GM18505 (cell line): ENCODE data around the gene CACNA1C.

ENCODE experiments used
- ATAC-seq: cut with Tn5 transposase; IDR thresholded peaks from one replicate; pipeline ENCODE4 v1.9.1; 2021; ENCODE audit not compliant: unreplicated experiment
- POLR2A ChIP-seq: IDR thresholded peaks from 4 replicates; pipeline ENCODE4 v1.6.1; 2011; ENCODE audit warnings: borderline replicate concordance; ENCODE audit not compliant: insufficient read depth, insufficient read length; ENCODE audit errors: extremely low read depth

CACNA1C gene

GRCh38 chr12:2276288-2277033 is 223.7 kb downstream of the CACNA1C start:
- no peak for TF ChIP-seq POLR2A
- no peak for ATAC-seq

DNA sequence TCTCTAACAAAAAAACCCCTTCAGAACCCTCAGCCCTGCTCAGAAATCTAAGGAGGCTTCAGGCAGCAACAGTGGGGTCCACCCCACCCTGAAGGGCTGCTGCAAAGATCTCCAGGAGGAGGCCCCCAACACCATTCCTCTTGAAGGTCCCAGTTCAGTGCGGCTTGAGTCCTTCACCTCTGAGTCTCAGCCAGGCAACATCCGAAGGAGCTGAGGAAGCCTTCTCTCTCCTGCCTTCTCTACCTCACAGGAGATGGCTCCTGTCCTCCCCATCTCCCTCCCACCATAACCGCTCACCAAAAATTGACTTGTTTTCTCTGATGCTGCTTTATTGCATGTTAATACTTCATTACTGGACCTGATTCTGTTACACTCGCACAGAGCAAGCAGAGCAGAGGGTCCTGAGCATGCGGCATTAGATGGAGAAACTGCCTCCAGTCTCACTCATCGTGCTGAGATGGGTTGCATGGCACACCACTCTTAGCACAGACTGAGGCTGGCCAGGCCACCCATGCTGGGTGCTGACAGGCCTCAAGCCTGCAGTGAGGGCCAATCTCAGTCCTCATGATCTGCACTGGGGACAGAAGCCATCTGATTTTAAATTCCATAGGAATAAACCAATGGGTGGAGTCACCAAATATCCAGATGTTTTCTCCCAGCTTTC is 224.8 kb downstream of the CACNA1C start:
- ATAC-seq = no peak
- no peak for TF ChIP-seq POLR2A

GRCh38 chr12:2281446-2281845 is 228.7 kb downstream of the CACNA1C start:
- no peak for ATAC-seq
- TF ChIP-seq POLR2A = no peak

DNA sequence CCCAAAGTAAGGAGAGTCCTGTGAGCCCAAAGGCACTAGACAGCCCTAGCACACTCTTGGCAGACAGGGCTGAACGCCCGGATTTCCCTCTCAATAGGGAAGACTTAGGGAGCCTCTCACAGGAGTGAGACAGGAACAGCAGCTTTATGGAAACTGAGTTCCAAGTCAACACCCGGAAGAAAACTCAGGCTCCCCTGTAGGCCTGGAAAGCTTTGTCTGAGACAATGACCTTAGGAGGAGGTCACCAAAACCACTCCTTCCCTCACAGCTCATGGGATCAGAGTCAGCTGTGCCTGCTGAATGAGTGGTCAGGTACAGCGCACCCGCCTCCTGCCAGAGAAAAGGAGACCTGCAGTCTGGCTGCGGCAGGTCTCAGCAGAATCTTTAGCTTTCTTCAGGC is 229.5 kb downstream of the CACNA1C start:
- TF ChIP-seq POLR2A = no peak
- ATAC-seq = no peak

DNA sequence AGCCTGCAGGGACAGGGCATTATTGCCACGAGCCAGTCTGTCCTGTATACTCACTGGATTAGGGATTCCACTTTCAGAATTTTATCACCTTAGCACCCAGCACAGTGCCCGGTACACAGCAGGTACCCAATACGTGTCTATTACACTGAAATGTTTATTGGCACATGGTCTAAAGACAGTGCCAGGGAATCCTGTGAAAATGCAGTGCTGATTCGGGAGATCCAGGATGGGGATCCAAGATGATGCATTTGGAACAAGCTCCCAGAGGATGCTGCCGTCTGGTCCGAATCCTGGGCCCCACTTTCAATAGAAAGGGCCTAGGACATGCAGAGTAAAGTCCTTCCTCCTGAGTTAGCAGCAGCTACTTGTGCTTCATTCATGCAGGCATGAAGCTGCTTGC is 230.7 kb downstream of the CACNA1C start:
- no peak for TF ChIP-seq POLR2A
- no peak for ATAC-seq

GRCh38 chr12:2283916-2284315 is 231.1 kb downstream of the CACNA1C start:
- ATAC-seq = no peak
- TF ChIP-seq POLR2A = no peak

- ATAC-seq = no peak
- TF ChIP-seq POLR2A = no peak
These were observed 231.6 kb downstream of the CACNA1C start for GRCh38 chr12:2284321-2284813.

DNA sequence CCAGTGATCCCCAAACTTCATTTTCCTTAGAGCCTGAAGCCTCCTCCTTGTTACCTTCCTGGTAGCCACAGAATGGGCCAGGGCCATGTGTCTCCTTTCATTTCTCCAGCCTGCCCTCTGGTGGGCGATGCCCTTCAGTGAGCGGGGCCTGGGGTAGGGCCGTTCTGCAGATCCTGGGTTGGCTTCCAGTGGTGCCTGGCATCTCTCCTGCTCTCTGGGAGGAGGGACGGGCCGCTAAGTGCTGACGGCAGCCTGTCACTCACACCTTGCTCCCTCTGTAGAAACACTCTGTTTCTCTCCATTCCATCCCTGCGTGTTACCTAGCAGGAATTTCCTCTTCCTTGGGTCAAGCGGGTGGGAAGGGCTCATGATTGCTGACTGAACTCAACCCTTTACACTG is 232.1 kb downstream of the CACNA1C start:
- ATAC-seq = no peak
- TF ChIP-seq POLR2A = no peak

DNA sequence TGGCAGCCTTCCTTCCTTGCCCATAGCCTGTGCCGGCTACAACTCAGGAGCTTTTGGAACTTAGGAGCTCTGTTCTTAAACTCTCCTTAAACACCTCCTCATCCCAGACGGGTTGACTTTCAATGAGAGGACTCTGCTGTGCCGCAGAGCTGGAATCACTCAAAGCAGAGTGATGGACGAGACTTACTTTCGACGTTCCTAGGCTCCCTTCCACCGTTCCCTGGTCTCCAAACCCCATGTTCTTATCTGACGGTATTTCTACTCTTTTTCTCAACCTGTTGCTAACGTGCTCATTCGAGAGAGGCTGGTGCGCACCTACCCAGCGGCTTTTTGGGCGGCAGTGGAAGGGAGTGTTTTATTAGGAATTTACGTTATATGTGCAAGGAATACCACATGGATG is 232.7 kb downstream of the CACNA1C start:
- no peak for ATAC-seq
- TF ChIP-seq POLR2A = no peak

DNA sequence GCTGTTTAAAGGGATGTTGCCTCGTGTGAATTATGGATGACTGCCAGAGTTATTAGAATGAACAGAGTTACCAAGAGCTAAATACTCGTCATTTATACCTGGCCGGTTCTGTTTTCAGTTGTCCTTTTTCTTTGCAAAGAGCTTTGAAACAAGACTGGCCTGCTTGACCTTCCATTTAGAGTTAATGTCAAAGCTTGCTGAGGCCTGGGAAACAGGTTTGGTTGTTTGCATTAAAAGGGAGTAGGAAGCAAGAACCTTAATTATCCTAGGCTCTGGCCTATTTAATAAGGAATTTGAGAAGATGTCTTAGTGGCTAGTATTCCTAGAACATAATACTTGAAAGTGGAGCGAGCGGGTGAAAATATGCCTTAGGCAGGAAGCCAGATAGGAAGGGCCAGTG is 233.3 kb downstream of the CACNA1C start:
- no peak for TF ChIP-seq POLR2A
- ATAC-seq = no peak

DNA sequence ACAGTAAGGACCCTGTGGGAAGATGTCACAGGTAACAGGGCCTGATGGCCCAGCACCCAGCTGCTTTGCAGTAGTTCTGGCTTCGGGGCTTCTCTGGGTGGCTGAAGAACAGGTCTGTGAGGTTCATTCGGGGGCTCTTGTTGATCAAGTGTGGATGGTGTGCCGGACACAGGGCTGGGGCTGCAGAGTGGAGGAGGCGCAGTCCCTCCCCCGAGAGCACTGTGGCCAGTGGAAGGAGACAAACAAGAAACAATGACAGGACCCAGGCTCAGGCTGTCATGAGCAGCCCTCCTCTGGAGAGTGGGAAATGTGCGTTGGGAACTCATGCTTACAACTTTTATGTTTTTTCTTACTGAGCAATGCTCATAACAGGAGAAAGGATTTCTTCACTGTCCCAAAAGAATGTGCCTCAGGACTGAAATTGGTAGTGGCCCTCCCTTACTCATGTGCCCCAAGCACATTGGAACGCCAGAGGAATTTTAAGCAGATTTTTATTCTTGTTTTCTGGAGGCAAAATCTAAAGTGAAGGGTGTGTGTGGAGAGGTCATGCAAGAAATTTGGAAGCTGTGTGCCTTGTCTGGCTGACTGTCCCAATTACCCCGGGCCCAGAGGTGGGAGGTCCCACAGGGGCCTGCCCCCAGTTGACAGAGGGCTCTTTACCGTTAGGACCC is 233.8 kb downstream of the CACNA1C start:
- TF ChIP-seq POLR2A = no peak
- no peak for ATAC-seq

DNA sequence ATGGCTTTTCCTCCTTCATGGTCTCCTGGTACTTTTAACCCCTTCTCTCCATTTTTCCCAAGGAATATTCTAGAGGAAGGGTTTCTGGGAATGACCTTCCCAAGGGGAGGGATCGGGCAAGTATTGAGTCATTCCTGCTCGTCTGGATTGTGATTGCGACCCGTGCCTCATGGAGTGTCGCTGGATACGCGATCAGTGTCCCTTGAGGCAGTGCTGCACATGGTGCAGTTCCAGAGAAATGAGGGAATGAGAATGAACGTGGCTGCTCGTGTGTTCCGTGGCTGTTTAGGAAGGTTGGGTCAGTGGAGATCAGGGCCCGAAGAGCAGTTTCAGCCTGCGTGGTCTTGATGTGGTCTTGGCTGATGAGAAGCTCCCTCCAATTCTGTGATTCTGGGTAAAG is 234.4 kb downstream of the CACNA1C start:
- TF ChIP-seq POLR2A = no peak
- ATAC-seq = no peak

DNA sequence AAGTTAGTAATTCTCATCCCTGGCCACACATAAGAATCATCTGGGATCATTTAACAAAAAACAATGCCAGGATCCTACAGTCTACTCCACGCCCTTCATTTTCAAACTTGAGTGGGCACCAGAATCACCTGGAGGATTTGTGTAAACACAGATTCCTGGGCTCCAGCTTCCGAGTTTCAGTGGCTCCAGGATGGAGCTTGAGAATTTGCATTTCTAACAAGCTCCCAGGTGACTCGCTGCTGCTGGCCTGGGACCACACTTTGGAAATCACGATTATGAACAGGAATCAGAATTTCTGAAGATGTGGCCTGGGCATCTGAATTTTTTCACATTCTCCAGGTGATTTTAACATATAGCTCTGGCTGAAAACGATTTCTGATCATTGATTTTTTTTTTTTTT is 234.8 kb downstream of the CACNA1C start:
- TF ChIP-seq POLR2A = no peak
- no peak for ATAC-seq

DNA sequence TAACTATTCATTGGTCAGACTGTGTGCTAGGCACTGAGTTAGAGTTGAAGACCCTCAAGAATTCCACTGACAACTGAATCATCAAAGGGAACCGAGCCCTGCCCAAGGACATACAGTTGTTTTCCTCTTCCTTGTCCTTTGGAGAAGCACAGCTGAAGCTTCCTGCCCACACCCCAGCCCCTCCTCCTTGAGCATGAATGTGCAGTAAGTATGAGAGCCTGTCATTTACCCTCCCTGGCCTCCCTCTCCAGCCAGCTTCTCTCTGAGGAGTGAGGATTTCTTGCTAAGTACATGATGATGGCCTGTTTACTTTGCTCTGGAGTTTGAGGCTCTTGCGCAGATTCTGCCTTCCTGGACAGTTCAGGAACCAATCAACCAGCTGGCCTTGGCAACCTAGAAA is 235.2 kb downstream of the CACNA1C start:
- ATAC-seq = no peak

More for the DNA sequence above, 235.2 kb downstream of the CACNA1C start:
- no peak for TF ChIP-seq POLR2A
